WERI-Rb-1 (cell line): ENCODE results near the gene TTI1.

Experiments used
- DNase-seq: peaks from one replicate; pipeline ENCODE4 v3.0.0-alpha.2; 2020
- H3K27ac ChIP-seq: fragments of 250-450 bp; sonication (Bioruptor Pico); 2 replicates; pipeline ENCODE4 v1.5.1; 2020; ENCODE audit warnings: mild to moderate bottlenecking, moderate library complexity
- H3K27me3 ChIP-seq: fragments of 250-450 bp; sonication (Bioruptor Pico); 2 replicates; pipeline ENCODE4 v1.5.1; 2021; ENCODE audit warnings: mild to moderate bottlenecking, low read depth, moderate library complexity; ENCODE audit not compliant: insufficient read depth, severe bottlenecking
- H3K36me3 ChIP-seq: fragments of 250-450 bp; sonication (Bioruptor Pico); 2 replicates; pipeline ENCODE4 v1.5.1; 2020; ENCODE audit warnings: mild to moderate bottlenecking, moderate library complexity
- H3K4me3 ChIP-seq: 2 replicates; pipeline ENCODE4 v1.5.1; 2011; ENCODE audit warnings: low read depth, mild to moderate bottlenecking, control low read depth, low read length
- H3K9me3 ChIP-seq: fragments of 250-450 bp; sonication (Bioruptor Pico); 2 replicates; pipeline ENCODE4 v1.5.1; 2021; ENCODE audit warnings: mild to moderate bottlenecking, moderate library complexity; ENCODE audit not compliant: severe bottlenecking
- TF ChIP-seq, protein P1 (sequence below): IDR thresholded peaks from 2 replicates; pipeline ENCODE4 v1.5.1; 2011; ENCODE audit warnings: low read depth, mild to moderate bottlenecking, control low read depth, inconsistent platforms, low read length

TTI1 gene

DNA sequence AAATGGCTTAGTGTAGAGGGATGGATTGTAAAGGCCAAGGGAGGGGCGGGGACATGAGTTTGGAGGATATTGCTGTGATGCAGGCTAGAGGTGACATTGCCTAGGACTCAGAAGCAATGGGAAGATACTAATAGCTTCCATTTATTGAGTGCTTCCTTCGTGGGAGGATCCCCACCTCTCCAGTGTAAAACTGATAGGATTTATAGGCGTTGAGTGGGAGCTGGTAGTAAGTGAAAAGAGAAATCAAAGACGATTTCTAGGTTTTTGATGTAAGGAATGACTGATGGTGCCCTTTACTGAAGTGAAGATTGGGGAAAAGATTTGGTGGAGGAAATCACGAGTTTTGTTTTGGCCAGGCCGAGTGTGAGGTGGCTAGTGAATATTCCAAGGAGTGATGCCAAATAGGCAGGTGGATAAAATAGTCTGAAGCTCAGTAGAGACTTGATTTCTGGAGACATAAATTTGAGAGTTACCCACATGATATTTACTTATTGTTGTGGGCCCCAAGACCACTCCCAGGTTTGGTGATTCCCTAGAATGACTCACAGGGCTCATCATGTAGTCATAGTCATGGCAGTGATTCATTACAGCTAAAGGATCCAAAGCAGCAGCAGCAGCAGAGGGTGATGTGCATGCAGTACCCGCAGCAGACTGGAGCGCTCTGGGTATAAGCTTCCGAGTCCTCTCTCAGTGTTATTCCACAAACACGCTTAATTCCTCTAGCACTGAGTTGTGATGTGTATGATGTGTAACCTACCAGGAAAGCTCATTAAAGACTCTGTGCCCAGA, 10.4 kb upstream of the TTI1 start:
- H3K4me3 ChIP-seq = no peak overlapping the region
- no peaks in the 10 kb centered on the region for H3K9me3 ChIP-seq
- H3K27me3 ChIP-seq = no peaks in the 10 kb centered on the region
- H3K36me3 ChIP-seq = peaks cover 78% of the 10 kb centered on the region
- TF ChIP-seq, protein P1, sequence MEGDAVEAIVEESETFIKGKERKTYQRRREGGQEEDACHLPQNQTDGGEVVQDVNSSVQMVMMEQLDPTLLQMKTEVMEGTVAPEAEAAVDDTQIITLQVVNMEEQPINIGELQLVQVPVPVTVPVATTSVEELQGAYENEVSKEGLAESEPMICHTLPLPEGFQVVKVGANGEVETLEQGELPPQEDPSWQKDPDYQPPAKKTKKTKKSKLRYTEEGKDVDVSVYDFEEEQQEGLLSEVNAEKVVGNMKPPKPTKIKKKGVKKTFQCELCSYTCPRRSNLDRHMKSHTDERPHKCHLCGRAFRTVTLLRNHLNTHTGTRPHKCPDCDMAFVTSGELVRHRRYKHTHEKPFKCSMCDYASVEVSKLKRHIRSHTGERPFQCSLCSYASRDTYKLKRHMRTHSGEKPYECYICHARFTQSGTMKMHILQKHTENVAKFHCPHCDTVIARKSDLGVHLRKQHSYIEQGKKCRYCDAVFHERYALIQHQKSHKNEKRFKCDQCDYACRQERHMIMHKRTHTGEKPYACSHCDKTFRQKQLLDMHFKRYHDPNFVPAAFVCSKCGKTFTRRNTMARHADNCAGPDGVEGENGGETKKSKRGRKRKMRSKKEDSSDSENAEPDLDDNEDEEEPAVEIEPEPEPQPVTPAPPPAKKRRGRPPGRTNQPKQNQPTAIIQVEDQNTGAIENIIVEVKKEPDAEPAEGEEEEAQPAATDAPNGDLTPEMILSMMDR = no peak
- no peak for DNase-seq
- H3K27ac ChIP-seq = no peak overlapping the region

GRCh38 chr20:38040276-38040675, 7.0 kb upstream of the TTI1 start:
- Histone ChIP-seq H3K27ac (no peak overlapping the region), H3K9me3 (no peaks in the 10 kb centered on the region), H3K27me3 (no peaks in the 10 kb centered on the region), H3K4me3 (no peak overlapping the region), H3K36me3 (peaks cover 83% of the 10 kb centered on the region)
- DNase-seq = no peak
- TF ChIP-seq, protein P1 = no peak

GRCh38 chr20:38036366-38036765, 3.1 kb upstream of the TTI1 start:
- DNase-seq = no peak
- H3K27ac ChIP-seq = no peak overlapping the region
- TF ChIP-seq, protein P1 = no peak
- peaks cover 68% of the 10 kb centered on the region for H3K36me3 ChIP-seq
- no peaks in the 10 kb centered on the region for H3K9me3 ChIP-seq
- H3K4me3 ChIP-seq = no peak overlapping the region
- H3K27me3 ChIP-seq = no peaks in the 10 kb centered on the region

DNA sequence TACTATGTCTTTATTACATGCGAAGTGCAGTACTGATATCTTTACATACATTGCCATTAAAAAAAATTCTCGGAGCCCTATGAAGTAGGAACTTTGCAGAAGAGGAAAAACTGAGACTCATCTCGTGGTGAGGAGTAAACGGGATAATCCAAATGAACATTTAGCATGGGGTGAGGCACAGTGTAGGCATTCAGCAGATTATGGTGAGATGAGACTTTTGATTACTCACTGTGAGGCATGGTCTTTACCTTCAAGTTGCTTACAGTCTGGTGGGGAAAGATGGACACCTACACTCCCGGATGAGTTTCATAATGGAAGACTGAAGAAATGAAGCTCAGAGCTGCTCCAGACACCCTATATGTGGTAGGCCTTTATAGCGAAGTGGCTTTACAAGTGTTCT, 1.7 kb upstream of the TTI1 start:
- DNase-seq = no peak
- Histone ChIP-seq H3K36me3 (peaks cover 58% of the 10 kb centered on the region), H3K27me3 (no peaks in the 10 kb centered on the region), H3K4me3 (no peak overlapping the region), H3K27ac (no peak overlapping the region), H3K9me3 (no peaks in the 10 kb centered on the region)
- TF ChIP-seq, protein P1 = no peak

DNA sequence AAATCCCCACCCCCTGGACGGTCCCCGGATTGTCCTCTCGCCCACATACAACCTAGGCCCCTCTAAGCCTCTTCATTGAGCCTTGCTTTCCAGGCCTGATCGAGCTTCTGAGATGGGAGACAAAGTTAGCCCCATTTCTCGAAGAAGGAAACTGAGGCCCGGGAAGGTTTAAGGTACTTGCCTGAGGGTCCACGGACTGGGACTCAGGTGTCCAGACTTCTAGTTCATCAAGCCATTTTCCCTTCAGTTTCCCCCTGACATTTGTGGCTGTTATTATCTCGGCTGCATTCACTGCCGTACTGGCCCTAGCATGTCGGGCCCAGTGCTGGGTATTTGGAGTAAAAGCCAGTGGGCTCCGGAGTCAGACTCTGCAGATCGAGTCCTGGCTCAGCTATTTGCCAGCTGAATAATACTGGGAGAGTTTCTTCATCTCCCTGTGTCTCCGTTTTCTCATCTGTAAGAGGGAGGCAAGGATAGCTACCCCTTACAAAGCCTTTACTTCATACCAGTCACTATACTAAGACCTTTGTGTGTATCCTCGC, 923 bp upstream of the TTI1 start:
- Histone ChIP-seq H3K9me3 (no peaks in the 10 kb centered on the region), H3K36me3 (peaks cover 54% of the 10 kb centered on the region), H3K27ac (peak overlapping the region; percentile 99), H3K27me3 (no peaks in the 10 kb centered on the region), H3K4me3 (peak overlapping the region; percentile 100)
- TF ChIP-seq, protein P1 = no peak
- no peak for DNase-seq
